ENCODE measurements around the gene OGDH.

The OGDH gene

DNA sequence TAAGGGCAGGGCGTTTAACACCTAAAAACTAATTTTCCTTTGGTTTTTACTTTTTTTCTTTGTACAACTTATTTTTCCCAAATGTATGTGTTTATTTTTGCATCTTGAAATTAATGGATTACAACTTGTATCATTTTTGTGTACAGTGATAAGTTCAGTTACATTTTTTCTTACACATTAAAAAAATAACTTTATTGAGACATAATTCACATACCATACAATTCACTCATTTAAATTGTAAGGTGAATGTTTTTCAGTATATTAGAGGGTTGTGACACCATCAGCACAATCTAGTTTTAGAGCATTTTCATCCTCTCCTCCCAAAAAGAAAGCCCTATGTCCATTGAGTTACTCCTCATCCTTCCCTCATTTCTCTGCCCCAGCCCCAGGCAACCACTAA, 11.6 kb downstream of the OGDH start:
- no peak for DNase-seq (ENCODE audit: low read depth in 2 of 2)

DNA sequence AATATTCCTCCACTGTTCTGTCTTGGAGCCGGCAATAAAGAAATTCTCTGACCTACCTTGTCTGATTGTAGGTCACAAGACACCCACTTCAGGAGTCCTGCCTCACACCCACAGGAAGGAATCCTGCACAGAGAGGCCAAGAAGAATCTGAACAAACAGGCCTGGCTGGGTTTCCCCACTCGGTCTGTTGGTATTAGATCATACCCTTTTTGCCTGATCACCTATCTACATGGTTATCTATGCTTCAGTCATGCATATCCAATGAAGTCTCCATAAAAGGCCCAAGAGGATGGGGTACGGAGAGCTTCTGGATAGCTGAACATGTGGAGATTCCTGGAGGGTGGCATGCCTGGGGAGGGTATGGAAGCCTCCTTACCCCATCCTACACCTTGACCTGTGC, 12.3 kb downstream of the OGDH start:
- no peak for DNase-seq (ENCODE audit: low read depth in 2 of 2)

DNA sequence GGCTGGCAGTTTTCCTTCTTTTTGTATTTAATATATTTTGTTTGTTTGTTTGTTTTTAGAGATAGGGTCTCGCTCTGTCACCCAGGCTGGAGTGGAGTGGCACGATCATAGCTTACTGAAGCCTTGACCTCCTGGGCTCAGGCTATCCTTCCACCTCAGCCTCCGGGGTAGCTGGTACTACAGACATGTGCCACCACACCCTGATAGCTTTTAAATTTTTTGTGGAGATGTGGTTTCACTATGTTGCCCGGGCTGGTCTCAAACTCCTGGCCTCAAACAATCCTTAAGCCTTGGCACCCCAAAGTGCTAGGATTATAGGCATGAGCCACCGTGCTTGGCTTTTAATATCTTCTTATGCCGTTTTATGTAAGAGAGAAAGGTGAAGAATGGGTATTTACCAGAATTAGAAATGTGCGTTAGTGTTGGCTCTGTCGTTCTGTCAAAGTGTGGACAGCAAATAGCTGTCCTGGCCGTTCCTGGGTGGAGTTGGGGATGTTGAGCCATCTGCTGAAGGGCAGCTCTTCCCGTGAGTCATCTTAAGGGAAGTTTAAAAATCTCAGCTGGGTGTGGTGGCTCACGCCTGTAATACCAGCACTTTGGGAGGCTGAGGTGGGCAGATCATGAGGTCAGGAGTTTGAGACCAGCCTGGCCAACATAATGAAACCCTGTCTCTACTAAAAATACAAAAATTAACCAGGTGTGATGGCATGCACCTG, 14.8 kb downstream of the OGDH start:
- no peak for DNase-seq (ENCODE audit: low read depth in 2 of 2)

DNA sequence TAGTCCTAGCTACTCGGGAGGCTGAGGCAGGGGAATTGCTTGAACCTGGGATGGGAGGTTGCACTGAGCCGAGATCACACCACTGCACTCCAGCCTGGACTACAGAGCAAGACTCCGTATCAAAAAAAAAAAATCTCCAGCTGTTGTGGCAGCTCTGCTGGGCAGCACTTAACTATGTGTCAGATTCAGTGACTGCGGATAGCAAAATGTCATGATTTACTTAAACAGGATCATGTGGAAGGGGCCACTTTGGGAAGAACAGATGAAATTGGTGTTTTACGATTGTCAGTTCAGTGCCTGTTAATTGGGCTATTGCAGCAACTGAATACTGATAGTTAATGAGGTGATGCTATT, 15.3 kb downstream of the OGDH start:
- DNase-seq (ENCODE audit: low read depth in 2 of 2), result no peak

DNA sequence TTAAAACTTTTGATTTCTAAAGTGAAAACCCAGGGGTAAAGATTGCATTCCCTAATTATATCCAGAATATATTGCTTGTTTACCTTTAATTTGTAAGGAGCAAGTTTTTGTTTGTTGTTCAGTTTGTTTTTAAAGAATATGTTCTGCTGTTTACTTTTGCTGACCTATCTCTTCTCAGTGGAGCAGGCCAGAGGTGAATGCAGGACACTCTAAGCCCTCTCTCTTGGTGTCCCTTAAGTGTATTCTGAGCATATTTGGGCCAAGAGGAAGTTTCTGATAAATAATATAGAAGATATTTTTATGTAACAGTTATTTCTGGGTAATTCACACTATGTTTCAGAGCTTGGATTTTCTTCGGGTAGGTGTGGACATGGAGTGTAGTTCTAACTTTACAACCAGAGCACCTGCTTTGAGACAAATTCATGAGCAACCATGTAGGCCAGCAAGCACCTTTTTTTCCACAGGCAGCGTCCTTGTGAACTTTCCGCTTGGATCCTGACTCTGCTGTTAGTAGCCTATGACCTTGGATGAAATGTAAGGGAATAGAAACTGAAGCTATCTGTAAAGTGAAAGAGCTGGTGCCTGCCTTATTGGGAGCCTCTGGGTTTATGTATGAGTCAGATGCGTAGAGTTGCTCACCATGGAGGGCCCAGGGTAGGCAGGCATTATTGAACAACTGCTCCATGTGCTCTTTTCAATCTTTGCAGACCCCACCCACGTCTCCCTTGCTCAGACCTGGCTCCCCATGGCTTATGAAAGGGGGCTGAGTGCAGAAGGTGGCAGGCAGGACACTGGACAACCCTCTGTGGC, 16.1 kb downstream of the OGDH start:
- no peak for DNase-seq (ENCODE audit: low read depth in 2 of 2)

DNA sequence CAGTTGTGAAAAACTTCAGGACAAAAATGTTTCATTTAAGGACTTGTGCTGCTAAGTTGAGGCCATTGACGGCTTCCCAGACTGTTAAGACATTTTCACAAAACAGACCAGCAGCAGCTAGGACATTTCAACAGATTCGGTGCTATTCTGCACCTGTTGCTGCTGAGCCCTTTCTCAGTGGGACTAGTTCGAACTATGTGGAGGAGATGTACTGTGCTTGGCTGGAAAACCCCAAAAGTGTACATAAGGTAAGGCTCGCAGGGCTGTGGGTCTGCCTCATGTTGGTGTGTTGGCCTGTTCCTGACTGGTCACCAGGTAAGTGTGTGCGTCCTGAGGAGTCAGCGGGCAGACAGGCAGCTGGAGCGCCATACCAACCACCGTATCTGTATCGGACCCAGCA, 17.9 kb downstream of the OGDH start:
- DNase-seq (ENCODE audit: low read depth in 2 of 2), result no peak

DNA sequence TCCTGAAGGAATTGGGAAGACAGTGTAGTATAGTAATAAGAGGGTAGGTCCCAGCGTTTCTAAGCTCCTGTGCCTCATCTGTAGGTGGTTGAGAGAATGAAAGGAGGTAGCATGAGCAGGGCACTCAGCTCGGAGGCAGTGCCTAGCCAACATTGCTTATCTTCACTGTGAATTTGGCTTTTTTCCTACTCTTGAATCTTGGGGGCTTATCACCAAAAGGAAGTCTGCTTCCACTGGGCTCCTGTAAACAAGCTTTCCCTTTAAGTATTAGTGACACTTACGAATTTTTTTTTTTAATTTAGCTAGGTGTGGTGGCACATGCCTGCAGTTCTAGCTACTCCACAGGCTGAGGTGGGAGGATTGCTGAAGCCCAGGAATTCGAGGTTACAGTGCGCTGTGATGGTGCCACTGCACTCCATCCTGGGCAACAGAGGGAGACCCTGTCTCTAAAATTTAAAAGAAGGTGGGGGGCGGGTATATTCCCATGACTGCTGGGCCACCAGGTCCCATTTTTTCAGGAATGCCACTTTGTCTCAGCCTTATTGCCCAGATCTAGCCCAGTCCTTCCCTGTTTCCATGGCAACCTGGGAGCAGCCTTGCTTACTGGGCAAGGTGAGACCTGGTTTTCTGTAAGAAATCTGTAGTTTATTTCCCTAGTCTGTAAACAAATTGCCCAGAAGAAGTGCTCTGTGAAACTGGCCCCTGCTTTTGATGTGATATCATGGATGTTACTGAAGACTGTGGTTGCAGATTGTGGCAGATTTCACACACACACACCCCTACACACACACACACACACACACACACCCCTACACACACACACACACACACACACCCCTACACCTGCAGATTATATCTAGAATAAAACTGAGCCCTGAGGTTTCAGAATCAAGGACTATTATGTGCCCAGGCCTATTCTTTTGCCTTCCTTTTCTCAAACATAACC, 19.4 kb downstream of the OGDH start:
- no peak for DNase-seq (ENCODE audit: low read depth in 2 of 2)

DNA sequence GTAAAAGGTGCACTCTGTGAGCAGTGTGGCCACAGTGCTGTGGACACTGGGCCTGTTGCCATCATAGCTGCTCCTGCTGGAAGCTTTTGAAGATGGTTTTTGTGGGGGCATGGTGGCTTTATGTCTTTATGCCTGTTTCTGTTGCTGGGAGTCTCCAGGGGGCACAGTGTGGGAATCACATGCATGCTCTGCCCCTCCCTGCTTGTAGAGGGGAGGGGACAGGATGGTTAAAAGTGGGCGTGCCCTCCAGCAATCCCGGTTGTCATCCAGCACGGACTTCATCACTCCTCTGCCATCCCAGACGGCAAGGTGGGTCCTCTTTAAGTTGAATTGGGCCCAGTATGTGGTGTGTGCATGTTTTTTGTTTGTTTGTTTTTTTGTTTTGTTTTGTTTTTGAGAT, 20.2 kb downstream of the OGDH start:
- DNase-seq (ENCODE audit: low read depth in 2 of 2), result no peak

DNA sequence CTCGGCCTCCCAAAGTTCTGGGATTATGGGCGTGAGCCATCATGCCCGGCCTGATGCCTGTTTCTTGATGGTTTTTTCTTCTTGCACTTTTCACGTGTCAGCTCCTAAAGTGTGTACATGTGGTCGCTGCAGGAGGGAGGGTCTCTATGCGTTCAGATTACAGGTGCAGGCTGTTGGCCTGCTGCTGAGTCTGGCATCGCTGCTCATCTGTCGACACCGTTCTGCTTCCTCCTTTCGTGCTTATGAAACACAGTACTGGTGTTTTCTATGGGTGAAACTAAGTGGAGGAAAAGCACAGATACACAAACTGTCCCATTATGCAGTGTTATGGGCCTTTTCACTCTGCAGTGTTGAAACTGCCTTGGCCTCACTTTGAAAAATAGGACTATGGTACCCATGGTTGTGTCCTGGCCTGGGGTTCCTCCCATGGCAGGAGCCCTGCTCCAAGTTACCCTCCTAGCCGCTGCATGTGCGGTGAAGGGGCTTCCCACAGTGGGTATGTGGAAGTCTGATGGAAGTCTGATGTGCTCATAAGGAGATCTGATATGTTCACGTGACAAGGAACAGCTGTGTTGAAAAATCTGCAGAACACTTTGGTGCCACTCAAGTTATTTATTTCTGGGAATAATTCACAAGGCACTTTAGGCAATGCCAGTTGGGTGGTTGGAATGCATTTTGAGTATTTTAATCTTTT, 23.5 kb downstream of the OGDH start:
- no peak for DNase-seq (ENCODE audit: low read depth in 2 of 2)

DNA sequence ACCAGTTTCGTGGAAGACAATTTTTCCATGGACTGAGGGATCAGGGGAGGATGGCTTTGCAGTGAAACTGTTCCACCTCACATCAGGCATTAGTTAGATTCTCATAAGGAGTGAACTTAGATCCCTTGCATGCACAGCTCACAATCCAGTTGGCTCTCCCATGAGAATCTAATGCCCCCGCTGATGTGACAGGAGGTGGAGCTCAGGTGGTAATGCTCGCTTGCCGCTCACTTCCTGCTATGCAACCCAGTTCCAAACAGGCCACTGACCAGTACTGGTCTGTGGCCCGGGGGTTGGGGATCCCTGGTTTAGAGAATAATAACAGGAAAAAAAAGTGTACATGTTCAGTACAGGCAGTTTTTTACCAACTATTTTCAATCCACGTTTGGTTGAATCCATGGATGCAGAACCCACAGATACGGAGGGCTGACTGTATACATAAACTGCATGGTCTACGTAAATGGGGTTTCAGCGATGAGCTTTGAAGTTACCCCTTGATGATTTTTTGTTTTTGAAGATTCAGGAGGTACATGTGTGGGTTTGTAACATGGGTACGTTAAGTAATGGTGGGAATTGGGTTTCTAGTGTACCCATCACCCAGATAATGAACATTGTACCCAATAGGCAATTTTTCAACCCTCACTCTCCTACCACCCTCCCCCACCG, 24.5 kb downstream of the OGDH start:
- no peak for DNase-seq (ENCODE audit: low read depth in 2 of 2)

DNA sequence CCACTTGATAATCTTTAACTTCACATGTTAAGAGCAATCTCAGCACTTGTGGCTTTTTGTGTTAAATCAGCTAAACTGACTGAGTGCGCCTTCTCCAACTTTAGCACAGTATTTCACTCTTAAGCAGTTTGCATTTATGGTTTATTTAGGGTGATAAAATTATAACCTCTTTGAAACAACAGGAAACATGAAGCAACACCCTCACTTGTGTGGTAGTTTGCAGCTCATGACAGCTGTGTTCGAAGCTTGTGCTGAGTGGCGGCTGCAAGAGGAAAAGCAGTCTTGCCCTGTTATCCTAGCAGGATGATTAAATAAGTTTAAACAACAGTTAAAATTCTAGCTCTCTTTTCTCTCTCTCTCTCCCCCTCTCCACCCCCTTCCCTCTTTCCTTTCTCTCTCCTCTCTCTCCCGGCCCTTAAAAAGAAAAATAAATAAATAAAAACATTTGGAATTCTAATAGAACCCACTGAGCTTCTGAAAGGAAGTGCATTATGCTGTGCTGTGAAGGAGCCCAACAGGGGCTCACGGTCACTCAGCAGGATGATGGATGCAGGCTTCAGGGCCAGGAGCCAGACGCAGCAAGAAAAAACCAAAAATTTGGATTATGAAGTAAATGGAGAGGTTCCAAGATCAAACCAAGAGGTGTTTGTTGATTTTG, 25.2 kb downstream of the OGDH start:
- DNase-seq (ENCODE audit: low read depth in 2 of 2), result no peak

DNA sequence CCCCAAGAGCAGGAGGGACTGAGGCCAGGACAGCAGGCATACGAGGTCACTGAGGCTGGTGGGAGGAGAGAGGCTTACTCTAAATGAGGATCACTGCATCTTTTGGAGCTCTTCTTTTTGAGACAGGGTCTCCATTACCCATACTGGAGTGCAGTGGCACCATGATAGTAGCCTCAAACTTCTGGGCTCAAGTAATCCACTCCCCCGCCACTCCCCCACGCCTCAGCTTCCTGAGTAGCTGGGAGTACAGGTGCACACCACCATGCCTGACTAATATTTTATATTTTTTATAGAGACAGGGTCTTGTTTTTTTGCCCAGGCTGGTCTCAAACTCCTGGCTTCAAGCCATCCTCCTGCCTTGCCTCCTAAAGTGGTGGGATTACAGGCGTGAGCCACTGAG, 25.8 kb downstream of the OGDH start:
- no peak for DNase-seq (ENCODE audit: low read depth in 2 of 2)

DNA sequence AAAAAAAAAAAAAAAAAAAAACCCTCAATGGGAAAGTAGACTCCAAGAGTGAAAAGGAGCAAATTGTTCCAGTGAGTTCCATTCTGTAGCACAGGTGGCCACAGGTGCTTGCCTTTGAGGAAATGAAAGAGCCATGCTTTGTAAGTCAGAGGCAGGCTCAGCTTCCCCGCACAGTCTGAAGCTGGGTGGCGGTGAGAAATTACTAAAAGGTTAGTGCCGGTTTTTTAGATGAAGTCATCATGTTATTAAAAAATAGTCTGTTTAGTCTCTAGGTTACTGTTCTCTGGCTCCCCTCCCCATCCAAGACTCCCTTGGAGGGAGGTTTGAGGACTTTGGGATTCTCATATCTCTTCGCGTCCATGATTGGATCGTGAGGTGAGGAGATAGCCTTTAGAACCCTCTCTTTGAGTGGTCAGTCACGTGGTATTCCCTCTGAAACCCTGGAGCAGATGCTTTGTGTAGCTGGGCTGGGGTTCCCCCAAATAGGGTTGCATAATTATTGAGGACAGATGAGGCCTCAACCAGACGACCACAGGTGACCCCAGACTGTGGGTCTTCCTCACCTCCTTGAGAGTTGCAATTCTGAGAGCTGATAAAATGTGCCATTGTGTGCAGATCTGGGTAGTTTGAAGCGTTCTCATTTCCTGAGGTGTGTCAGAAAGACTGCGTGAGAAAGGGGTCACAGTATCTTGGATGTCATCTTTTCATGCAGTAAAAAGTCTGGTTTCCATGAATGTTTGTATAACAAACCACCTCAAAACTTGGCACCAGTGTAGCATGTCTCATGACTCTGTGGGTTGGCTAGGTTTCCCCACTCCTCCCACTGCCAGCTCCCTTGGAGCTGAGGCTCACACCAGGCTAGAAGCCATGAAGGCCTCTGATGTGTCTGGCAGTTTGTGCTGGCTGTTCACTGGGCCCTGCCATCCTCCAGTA, 27.1 kb downstream of the OGDH start:
- DNase-seq (ENCODE audit: low read depth in 2 of 2), result peak in 1 of 2 donors; percentile 50

DNA sequence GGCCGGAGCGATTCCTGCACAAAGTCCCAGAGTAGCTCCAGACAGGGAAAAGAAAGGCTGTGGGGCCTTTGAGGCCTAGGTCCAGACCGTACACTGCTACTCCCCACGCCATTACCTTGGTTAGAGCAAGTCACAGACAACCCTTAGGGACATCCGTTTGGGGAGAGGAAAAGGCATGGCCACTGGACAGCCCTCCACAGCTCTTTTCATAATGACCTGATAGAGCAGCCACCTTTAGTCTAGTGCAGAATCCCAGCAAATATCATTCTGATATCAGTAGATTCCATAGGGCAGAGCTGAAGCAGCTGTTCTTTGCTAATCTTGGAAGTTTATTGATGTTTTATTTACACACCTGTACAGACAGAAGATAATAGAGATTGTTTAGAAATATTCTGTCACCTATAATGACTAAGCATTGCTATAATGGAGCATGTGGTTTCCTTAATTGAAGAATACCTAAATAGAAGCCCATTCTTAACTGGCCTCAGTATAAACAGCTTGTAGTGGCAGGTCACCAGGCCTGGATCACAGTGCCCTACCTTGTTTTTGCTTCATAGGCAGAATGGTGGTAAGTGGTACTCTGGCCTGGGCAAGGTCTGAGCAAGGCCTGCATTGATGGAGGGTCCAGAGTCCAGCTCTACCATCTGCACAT, 27.9 kb downstream of the OGDH start:
- no peak for DNase-seq (ENCODE audit: low read depth in 2 of 2)

DNA sequence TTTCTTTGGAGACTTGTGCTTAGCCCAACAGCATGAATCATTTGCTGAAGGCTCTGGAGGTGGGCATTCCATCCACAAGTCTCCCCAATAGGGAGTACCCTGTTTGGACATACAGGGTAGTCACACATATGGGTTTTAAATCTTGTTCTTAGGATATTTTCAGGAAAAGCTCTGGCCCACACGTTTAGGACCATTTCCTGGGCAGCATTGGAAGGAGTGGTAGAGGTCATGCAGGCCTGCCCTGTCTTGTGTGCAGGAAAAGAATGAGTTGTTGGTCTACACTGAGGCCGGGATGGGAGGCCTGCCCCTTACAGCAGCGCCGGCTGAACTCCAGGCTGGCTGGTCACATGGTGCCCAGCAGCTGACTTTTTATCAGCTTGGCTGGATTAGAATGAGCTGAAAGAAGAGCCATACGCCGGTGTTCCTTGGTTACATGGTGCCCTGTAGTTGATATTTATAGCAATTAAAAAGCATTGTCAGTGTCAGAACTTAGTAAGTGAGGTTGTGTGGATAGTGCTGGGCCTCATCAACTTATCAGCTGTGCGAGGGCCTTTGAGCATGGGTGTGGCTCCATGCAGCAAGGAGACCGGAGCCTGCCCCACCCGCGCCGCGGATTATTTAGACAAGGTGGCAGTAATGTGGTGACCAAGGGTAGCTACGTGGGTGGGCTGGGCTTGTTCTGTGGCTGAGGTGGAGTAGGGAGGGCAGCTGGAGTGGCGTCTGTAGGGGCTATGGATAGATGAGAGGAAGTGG, 28.6 kb downstream of the OGDH start:
- no peak for DNase-seq (ENCODE audit: low read depth in 2 of 2)

DNA sequence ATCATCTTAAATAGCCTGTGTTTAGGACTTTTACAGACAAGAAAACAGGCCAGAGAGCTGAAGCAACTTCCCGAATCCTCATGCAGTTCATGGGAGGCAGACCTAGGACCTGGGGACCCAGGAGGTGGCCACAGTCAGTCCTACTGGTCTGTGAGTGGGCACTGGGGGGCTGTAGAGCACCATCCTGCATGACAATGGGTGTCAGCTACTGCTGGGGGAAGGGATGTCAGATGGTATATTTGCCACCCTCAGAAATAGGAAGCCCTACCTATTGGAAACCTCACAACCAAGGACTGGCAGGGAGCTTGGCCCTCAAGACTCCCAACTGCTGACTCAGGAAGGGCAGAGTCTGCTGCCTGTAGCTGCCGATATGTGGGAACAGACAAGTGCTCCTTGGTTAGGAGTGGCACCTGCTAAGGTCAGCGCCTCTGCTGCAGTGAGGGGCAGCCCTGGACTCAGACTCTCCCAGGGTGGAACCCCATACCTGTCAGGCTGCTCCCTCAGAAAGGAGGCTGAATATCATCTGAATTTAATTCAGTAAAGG, 29.7 kb downstream of the OGDH start:
- DNase-seq (ENCODE audit: low read depth in 2 of 2), result no peak

DNA sequence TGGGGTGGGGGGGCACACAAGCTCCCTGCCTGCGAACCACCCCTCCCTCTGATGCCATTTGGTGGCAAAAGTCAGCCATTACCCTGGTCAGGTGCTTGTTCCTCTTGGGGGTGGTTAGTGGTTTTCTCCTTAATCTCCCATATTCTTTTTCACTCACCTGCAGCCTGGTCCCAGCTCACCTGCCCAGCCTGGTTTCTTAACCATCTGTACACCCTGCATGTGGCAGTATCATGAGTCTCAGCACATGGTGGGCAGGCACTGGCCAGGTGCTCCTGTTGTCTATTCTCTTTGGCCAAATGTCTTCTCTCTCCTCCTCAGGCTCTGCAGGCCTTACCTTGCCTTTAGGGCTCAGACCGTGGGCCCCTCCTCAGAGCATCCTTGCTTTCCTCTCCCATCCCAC, 30.5 kb downstream of the OGDH start:
- no peak for DNase-seq (ENCODE audit: low read depth in 2 of 2)
